ENCODE data around the gene GK.

DNA sequence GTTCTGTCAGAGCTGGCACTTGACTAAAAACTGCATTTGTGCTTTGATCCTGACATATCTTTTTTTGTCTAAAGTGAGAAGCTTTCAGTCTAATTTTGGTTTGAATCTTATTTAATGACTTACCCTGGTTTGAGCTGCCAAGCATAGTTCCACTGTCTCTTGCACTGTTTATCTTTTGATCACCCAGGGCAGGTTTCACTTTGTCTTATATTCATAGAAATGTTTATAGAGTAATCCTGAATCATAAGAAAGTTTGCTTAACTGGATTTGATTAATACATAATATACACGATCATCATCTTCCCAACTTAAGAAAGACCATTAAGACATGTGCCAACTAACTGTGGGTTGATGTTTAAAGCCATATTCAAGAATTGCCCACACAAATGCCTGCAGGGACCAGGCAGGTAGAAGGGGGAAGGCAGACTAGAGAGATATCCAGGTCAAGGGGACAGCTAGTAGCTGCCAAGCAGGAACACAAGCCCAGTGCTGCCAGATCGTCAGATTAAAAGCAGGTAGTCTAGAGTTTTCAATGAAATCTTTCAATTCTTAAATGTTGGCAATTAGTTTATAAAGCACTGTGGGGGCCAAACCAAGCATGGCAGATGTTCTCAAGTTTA lies 1.9 kb downstream of the GK start:
- no peak for TF ChIP-seq POLR2AphosphoS5 (IDR thresholded peaks at IDR 0.05; ENCODE audit: low read depth, low read length)
- TF ChIP-seq, protein P1, sequence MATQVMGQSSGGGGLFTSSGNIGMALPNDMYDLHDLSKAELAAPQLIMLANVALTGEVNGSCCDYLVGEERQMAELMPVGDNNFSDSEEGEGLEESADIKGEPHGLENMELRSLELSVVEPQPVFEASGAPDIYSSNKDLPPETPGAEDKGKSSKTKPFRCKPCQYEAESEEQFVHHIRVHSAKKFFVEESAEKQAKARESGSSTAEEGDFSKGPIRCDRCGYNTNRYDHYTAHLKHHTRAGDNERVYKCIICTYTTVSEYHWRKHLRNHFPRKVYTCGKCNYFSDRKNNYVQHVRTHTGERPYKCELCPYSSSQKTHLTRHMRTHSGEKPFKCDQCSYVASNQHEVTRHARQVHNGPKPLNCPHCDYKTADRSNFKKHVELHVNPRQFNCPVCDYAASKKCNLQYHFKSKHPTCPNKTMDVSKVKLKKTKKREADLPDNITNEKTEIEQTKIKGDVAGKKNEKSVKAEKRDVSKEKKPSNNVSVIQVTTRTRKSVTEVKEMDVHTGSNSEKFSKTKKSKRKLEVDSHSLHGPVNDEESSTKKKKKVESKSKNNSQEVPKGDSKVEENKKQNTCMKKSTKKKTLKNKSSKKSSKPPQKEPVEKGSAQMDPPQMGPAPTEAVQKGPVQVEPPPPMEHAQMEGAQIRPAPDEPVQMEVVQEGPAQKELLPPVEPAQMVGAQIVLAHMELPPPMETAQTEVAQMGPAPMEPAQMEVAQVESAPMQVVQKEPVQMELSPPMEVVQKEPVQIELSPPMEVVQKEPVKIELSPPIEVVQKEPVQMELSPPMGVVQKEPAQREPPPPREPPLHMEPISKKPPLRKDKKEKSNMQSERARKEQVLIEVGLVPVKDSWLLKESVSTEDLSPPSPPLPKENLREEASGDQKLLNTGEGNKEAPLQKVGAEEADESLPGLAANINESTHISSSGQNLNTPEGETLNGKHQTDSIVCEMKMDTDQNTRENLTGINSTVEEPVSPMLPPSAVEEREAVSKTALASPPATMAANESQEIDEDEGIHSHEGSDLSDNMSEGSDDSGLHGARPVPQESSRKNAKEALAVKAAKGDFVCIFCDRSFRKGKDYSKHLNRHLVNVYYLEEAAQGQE (IDR thresholded peaks at IDR 0.05; ENCODE audit: insufficient read depth in 1 of 2, low read depth in 2 of 2, low read length in 2 of 2) = no peak

Measured in PFSK-1 (cell line).